ENCODE data around the gene COL23A1.

The COL23A1 gene

GRCh38 chr5:178267876-178268275 is 322.3 kb downstream of the COL23A1 start:
- H3K27me3 ChIP-seq = peaks cover 0 to 13% of the 10 kb centered on the region in 2 donors
- H3K36me3 ChIP-seq = no peaks in the 10 kb centered on the region
- H3K4me1 ChIP-seq = no peaks in the 10 kb centered on the region
- TF ChIP-seq CTCF (IDR thresholded peaks at IDR 0.05) = no peak
- no peak overlapping the region for H3K27ac ChIP-seq
- H3K4me3 ChIP-seq = no peak overlapping the region
- intact Hi-C loops (cut with DNase I; ENCODE audit: low total_unique reads) = no loop called here
- no peaks in the 10 kb centered on the region for H3K9me3 ChIP-seq
- no peak for DNase-seq

GRCh38 chr5:178267245-178267644 is 322.9 kb downstream of the COL23A1 start:
- Histone ChIP-seq H3K27ac (no peak overlapping the region), H3K36me3 (no peaks in the 10 kb centered on the region), H3K4me1 (no peaks in the 10 kb centered on the region), H3K27me3 (peaks cover 0 to 11% of the 10 kb centered on the region in 2 donors), H3K4me3 (no peak overlapping the region), H3K9me3 (no peaks in the 10 kb centered on the region)
- no peak for TF ChIP-seq CTCF (IDR thresholded peaks at IDR 0.05)
- intact Hi-C loops (cut with DNase I; ENCODE audit: low total_unique reads) = no loop called here
- no peak for DNase-seq

GRCh38 chr5:178266581-178266980 is 323.6 kb downstream of the COL23A1 start:
- H3K27ac ChIP-seq = no peak overlapping the region
- H3K36me3 ChIP-seq = no peaks in the 10 kb centered on the region
- peaks cover 0 to 7% of the 10 kb centered on the region in 2 donors for H3K27me3 ChIP-seq
- DNase-seq = no peak
- no peaks in the 10 kb centered on the region for H3K9me3 ChIP-seq
- H3K4me3 ChIP-seq = no peak overlapping the region
- intact Hi-C loops (cut with DNase I; ENCODE audit: low total_unique reads) = no loop called here
- no peak for TF ChIP-seq CTCF (IDR thresholded peaks at IDR 0.05)
- no peaks in the 10 kb centered on the region for H3K4me1 ChIP-seq

- no peaks in the 10 kb centered on the region for H3K4me1 ChIP-seq
- no peaks in the 10 kb centered on the region for H3K36me3 ChIP-seq
- DNase-seq = no peak
- H3K9me3 ChIP-seq = no peaks in the 10 kb centered on the region
- intact Hi-C loops (cut with DNase I; ENCODE audit: low total_unique reads) = no loop called here
- no peaks in the 10 kb centered on the region for H3K27me3 ChIP-seq
- TF ChIP-seq CTCF (IDR thresholded peaks at IDR 0.05) = no peak
- H3K4me3 ChIP-seq = no peak overlapping the region
- H3K27ac ChIP-seq = no peak overlapping the region
Observed at GRCh38 chr5:178265746-178266145, 324.4 kb downstream of the COL23A1 start.

GRCh38 chr5:178264044-178264443 is 326.1 kb downstream of the COL23A1 start:
- no peak for DNase-seq
- TF ChIP-seq CTCF (IDR thresholded peaks at IDR 0.05) = no peak
- intact Hi-C loops (cut with DNase I; ENCODE audit: low total_unique reads) = no loop called here
- Histone ChIP-seq H3K9me3 (no peaks in the 10 kb centered on the region), H3K4me3 (no peak overlapping the region), H3K4me1 (no peaks in the 10 kb centered on the region), H3K36me3 (no peaks in the 10 kb centered on the region), H3K27me3 (no peaks in the 10 kb centered on the region), H3K27ac (no peak overlapping the region)

All from tibial artery (tissue), 4 donors.